Esophagus squamous epithelium (tissue), 4 donors: ENCODE results near the gene HBA1.

Experiments used
- POLR2A ChIP-seq, 4 donors: fragments of 450-650 bp; IDR thresholded peaks; one replicate each; pipeline ENCODE4 v1.6.1; 2017; ENCODE audit warnings: antibody characterized with exemption in 4 of 4, mild to moderate bottlenecking in 4 of 4, moderate library complexity in 3 of 4
- TF ChIP-seq, protein P1 (sequence below), 6 experiments: fragments of 450-650 bp in 4 of 6; fragments of 200-600 bp in 2 of 6; sonication (generic) in 2 of 6; IDR thresholded peaks; one replicate each; pipeline ENCODE4 v1.5.1; 2016 to 2019; ENCODE audit warnings: antibody characterized with exemption in 6 of 6, mild to moderate bottlenecking in 4 of 6, moderate library complexity in 4 of 6

DNA sequence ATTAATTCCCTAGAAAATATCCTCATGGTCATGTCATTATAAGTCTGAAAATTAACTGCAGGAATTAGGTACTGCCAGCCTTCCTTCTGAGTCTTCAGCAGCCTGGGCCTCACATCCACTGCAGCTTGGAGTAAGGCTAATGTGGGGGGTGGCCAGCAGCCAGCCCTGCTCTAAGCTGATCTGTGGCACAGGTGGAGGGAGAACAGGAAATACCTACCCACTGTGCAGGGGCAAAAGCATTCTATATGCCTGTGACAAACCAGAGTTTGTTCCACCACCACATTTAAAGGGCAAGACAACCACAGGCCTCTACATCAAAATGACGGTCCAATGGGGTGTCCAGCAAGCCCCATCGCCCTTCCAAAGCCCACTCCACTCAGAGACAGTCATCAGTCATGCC, 47.4 kb upstream of the HBA1 start:
- TF ChIP-seq, protein P1, sequence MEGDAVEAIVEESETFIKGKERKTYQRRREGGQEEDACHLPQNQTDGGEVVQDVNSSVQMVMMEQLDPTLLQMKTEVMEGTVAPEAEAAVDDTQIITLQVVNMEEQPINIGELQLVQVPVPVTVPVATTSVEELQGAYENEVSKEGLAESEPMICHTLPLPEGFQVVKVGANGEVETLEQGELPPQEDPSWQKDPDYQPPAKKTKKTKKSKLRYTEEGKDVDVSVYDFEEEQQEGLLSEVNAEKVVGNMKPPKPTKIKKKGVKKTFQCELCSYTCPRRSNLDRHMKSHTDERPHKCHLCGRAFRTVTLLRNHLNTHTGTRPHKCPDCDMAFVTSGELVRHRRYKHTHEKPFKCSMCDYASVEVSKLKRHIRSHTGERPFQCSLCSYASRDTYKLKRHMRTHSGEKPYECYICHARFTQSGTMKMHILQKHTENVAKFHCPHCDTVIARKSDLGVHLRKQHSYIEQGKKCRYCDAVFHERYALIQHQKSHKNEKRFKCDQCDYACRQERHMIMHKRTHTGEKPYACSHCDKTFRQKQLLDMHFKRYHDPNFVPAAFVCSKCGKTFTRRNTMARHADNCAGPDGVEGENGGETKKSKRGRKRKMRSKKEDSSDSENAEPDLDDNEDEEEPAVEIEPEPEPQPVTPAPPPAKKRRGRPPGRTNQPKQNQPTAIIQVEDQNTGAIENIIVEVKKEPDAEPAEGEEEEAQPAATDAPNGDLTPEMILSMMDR (IDR thresholded peaks at IDR 0.05) = no peak
- no peak for TF ChIP-seq POLR2A (IDR thresholded peaks at IDR 0.05)
